ENCODE measurements around the gene NRP2. TPM values are rescaled to one million over a fixed set of nuclear protein-coding genes. Genes with fewer than 3 reads are reported as not detected.

NRP2 gene
- total RNA-seq, 1 experiment from 2014 or later, result 73.5 TPM

- DNase-seq (ENCODE audit: low read depth), result no peak
Measured at GRCh38 chr2:205771031-205771430, 88.7 kb downstream of the NRP2 start.

DNA sequence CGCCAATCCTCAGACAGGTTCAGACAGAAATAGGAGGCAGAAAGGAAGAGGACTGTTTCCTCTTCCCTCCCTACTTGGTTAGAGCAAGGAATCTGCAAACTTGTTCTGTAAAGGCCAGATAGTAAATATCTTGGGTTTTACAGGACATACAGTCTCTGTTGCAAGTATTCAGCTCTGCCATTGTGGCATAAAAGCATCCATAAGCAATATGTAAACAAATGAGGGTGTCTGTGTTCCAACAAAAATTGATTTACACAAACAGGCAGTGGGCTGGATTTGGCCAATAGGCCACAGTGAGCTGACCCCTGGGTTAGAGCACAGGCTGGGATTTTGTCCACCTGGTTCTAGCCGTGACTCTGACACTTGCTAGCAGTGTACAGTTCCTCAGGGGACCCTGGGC is 89.4 kb downstream of the NRP2 start:
- no peak for DNase-seq (ENCODE audit: low read depth)

- no peak for DNase-seq (ENCODE audit: low read depth)
Measured at GRCh38 chr2:205772983-205773382, 90.7 kb downstream of the NRP2 start.

GRCh38 chr2:205773989-205774388 is 91.7 kb downstream of the NRP2 start:
- DNase-seq (ENCODE audit: low read depth), result no peak

GRCh38 chr2:205775097-205775877 is 93.0 kb downstream of the NRP2 start:
- no peak for DNase-seq (ENCODE audit: low read depth)

DNA sequence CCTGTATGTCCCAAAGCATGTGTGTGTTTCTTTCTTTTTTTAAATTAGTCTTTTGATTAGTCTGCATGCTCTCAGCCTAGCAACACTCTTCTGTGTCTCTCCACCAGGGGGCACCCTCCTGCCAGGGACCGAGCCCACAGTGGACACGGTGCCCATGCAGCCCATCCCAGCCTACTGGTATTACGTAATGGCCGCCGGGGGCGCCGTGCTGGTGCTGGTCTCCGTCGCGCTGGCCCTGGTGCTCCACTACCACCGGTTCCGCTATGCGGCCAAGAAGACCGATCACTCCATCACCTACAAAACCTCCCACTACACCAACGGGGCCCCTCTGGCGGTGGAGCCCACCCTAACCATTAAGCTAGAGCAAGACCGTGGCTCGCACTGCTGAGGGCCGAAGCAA is 93.8 kb downstream of the NRP2 start:
- peak; percentile 44 for DNase-seq (ENCODE audit: low read depth)

DNA sequence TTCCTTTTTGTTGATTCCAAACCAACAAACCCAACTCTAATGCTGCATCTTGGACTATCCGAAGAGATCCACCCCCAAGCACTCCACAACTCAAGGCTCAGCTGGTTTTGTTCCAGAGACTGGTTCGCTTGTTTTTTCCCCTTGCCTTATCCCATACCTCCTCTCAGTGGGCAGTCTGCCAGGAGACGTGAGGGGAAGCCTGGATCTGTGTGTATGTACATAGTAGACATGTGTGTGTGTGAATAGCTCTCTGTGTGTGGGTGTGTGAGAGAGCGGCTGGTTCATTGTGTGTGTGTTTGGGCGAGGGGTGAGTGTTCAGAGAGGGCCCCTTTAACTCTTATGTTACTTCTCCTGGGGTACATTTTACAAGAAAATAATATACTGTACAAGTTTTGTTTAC is 94.4 kb downstream of the NRP2 start:
- no peak for DNase-seq (ENCODE audit: low read depth)

DNA sequence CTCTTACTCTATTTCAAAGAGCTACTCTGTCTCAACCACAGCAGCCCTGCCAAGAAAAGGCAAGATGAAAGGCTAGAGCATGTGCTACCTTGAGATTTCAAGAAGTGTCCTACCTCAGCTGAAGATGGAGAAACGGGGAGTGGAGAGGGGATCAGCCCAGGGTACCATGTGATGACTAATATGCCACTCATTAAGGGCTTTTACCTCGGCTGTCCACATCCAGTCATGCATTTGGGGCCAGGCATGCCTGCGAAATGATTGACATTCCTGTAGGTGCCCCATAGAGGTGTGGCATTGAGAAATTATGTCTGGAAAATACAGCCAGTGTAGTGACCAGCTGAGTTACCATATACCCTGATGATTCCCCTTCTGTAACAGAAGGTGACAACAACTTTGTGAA is 96.1 kb downstream of the NRP2 start:
- no peak for DNase-seq (ENCODE audit: low read depth)

- no peak for DNase-seq (ENCODE audit: low read depth)
Measured at GRCh38 chr2:205780645-205781044, 98.3 kb downstream of the NRP2 start.

- DNase-seq (ENCODE audit: low read depth), result no peak
Measured at GRCh38 chr2:205781244-205781931, 99.1 kb downstream of the NRP2 start.

GRCh38 chr2:205782941-205783340 is 100.6 kb downstream of the NRP2 start:
- DNase-seq (ENCODE audit: low read depth), result no peak

GRCh38 chr2:205783872-205784499 is 101.7 kb downstream of the NRP2 start:
- no peak for DNase-seq (ENCODE audit: low read depth)

- DNase-seq (ENCODE audit: low read depth), result peak; percentile 29
Measured at GRCh38 chr2:205785507-205786260, 103.4 kb downstream of the NRP2 start.

DNA sequence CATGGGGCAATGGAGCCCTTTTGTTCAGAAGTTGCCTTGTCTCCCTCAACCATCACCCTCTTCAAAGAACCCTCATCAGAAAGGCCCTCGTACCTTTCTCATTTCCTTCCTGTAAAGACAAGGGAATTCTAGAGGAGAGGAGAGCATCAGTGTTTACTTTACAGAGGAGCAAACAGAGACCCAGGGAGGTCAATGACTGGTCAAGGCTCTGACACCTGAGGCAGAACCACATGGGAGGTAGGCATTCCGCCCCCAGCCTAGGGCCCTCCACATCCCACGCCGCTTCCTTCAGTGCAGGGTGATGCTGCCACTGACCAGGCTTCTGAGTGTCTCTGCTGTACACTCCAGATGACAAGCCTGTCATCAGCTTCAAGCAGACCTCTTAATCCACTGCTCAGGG is 104.7 kb downstream of the NRP2 start:
- DNase-seq (ENCODE audit: low read depth), result no peak

DNA sequence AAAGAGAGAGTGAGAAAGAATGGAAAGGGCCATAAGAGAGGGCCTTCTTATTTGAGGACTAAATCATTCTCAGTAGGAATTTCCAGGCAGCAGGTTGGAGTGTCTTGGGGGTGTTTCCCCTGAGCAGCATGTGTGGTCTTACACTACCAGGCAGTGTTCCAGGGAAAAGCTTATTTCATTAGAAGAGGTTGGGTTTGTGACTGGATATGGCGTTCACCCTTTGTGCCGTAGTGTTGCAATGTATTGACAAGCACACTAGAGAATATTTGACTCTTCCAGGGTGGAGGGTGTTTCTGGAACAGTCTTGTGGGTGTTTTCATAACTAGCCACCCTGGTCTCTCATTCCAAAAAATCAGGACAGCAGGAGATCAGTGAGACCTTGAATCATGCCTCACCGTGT is 105.5 kb downstream of the NRP2 start:
- DNase-seq (ENCODE audit: low read depth), result no peak

- no peak for DNase-seq (ENCODE audit: low read depth)
Measured at GRCh38 chr2:205789906-205790305, 107.6 kb downstream of the NRP2 start.

GRCh38 chr2:205792908-205793307 is 110.6 kb downstream of the NRP2 start:
- DNase-seq (ENCODE audit: low read depth), result no peak

GRCh38 chr2:205796805-205797313 is 114.6 kb downstream of the NRP2 start:
- DNase-seq (ENCODE audit: low read depth), result no peak

DNA sequence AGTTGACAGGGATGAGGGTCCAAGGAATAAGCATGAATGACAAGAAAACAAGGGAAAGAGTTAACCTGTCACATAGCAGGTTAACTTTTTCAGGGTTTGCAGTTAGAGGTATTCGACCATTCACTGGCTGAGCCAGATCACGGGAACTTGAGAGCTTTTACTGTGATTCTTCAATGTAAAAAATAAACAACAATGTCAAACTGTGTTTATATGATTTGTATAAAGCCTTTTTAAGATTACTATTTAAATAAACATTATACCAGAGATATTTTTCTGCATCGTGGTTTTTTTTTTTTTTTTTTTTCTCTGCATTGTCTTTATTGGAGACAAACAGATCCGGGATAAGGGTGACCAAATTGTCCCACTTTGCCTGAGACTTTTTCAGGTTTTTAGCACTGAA is 115.6 kb downstream of the NRP2 start:
- no peak for DNase-seq (ENCODE audit: low read depth)

- no peak for DNase-seq (ENCODE audit: low read depth)
Measured at GRCh38 chr2:205800224-205800623, 117.9 kb downstream of the NRP2 start.

DNA sequence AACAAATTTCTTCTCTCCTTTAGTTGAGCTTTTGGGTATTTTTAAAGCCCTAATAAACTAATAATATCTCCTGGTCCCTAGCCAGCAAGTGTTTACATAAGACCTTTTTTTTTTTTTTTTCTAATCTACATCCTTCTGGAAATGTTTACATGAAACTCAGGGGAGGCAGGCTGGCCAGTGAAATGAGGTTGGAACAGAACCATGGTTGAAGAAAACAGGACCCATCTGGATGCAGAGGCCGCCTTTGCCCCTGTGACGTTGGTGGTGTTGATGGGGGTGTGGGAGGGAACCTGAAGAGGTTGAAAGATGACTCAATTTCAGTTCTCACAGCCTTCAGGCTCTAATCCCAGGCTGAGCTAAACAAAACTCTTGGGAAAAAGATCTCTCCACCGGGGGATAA is 118.5 kb downstream of the NRP2 start:
- peak; percentile 19 for DNase-seq (ENCODE audit: low read depth)

GRCh38 chr2:205802065-205802464 is 119.8 kb downstream of the NRP2 start:
- DNase-seq (ENCODE audit: low read depth), result peak; percentile 35
